Brain microvascular endothelial cell (primary cell): Measurements from ENCODE around the gene JAK2.

ENCODE experiments used
- DNase-seq: peaks from one replicate; pipeline ENCODE4 v3.0.0-alpha.2; 2020
- H3K27ac ChIP-seq: fragments of 250-450 bp; sonication (Bioruptor Pico); 2 replicates; pipeline ENCODE4 v1.5.1; 2020; ENCODE audit warnings: mild to moderate bottlenecking, moderate library complexity
- H3K27me3 ChIP-seq: fragments of 250-450 bp; sonication (Bioruptor Pico); replicated peaks from 2 replicates; pipeline ENCODE4 v1.5.1; 2020; ENCODE audit warnings: mild to moderate bottlenecking
- H3K36me3 ChIP-seq: fragments of 250-450 bp; sonication (Bioruptor Pico); replicated peaks from 2 replicates; pipeline ENCODE4 v1.5.1; 2020; ENCODE audit warnings: mild to moderate bottlenecking
- H3K4me3 ChIP-seq: 2 replicates; pipeline ENCODE4 v1.5.1; 2011; ENCODE audit warnings: low read depth, mild to moderate bottlenecking, control low read depth, low read length, moderate library complexity
- CTCF ChIP-seq: IDR thresholded peaks from 2 replicates; pipeline ENCODE4 v1.5.1; 2011; ENCODE audit warnings: low read depth, mild to moderate bottlenecking, moderate library complexity, low read length, control low read depth, inconsistent platforms; ENCODE audit errors: missing control alignments
- in situ Hi-C: cut with HindIII; loops from 2 replicates; pipeline ENCODE4 v1.10.0; 2017; ENCODE audit warnings: low sequenced_read_pairs, low pct_ligation_motif_present

JAK2 gene

GRCh38 chr9:4962085-4962484 lies 23.0 kb upstream of the JAK2 start:
- in situ Hi-C loops, result no loop called here
- TF ChIP-seq CTCF, result no peak
- DNase-seq, result no peak
- Histone ChIP-seq H3K27me3 (no peaks in the 10 kb centered on the region), H3K36me3 (no peaks in the 10 kb centered on the region), H3K27ac (no peak overlapping the region), H3K4me3 (no peak overlapping the region)

DNA sequence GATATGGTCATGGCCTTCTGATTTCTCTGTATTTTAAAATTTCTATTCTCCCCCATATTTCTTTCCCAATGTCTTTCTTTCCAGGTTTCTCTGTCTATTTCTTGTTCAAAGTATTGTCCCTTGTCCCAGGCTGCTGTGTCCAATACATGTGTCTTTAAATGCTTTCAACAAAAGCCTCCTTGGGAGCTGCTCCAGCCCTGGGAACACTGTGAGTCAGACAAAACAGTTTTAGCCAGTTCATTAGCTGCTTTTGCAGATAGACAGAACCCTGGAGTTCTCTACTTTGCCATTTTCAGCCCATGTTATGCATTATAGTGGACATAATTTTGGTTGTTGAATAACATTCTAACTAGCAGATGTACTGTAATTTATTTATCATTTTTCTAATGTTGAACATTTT lies 20.5 kb upstream of the JAK2 start:
- in situ Hi-C loops, result no loop called here
- Histone ChIP-seq H3K36me3 (no peaks in the 10 kb centered on the region), H3K27ac (no peak overlapping the region), H3K4me3 (no peak overlapping the region), H3K27me3 (no peaks in the 10 kb centered on the region)
- DNase-seq, result no peak
- TF ChIP-seq CTCF, result no peak

DNA sequence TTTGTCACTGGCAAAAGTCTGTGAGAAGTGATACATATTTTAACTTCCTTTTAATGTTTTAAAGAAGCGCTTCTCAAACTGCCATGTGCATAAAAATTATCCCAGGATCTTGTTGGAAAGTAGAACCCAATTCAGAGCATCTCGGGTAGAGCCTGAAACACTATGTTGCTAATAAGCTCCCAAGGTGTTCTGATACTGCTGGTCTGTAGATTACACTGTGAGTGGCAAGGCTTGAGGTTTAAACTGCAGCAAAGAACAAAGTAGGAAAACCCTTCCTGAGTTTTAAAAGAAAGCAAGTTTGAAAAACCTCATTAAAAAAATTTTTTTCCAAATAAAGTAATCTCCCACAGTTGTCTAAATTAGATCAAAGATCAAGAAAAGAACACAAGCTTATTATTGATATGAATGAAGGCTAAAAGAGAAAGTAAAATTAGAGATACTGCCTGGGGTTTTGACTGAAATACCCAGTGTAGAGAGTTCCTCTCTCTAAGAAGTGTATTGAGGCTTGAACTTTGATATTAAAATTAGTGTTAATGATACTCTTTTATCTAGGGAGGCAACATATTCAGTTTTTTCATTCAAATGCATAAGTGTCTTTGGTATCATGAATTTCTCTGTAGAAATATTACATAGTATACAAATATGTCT lies 19.8 kb upstream of the JAK2 start:
- Histone ChIP-seq H3K27ac (no peak overlapping the region), H3K27me3 (no peaks in the 10 kb centered on the region), H3K4me3 (no peak overlapping the region), H3K36me3 (no peaks in the 10 kb centered on the region)
- DNase-seq, result no peak
- no peak for TF ChIP-seq CTCF
- in situ Hi-C loops, result no loop called here

DNA sequence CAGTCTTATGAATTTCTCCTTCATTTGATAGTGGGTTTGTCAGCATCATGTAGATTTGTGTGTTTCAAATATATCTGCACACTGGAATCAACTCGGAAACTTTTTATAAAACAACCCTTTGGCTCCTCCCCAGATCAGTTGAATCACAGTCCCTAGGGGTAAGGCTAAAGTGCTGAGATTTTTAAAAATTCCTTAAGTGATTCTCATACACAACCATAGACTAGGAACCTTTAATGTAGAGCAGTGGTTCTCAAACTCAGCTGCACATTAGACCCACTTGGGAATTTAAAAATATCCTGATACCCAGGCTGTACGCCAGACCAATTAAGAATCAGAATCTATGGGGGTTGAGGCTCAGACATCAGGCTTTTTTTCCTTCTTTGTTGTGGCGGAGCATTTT lies 17.5 kb upstream of the JAK2 start:
- Histone ChIP-seq H3K27ac (no peak overlapping the region), H3K36me3 (no peaks in the 10 kb centered on the region), H3K4me3 (no peak overlapping the region), H3K27me3 (no peaks in the 10 kb centered on the region)
- peak; percentile 47 for DNase-seq
- TF ChIP-seq CTCF, result no peak
- in situ Hi-C loops, result no loop called here

DNA sequence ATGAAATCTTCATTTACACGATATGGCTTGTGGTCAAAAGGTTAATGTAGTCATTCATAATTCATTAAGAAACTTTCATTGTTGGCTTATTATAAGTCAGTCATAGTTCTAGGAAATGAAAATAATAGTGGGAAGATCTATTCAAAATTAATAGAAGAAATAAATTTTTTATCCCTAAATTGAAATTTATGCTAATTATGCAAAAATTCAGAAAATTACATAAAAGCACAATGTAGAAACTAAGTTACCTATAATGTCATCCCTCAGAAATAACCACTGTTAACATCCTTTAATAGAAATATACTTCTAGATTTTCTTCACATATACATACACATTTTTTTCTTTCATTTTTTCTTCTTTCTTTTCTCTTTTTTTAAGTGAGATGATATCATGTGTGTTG lies 15.9 kb upstream of the JAK2 start:
- Histone ChIP-seq H3K4me3 (no peak overlapping the region), H3K27me3 (no peaks in the 10 kb centered on the region), H3K36me3 (no peaks in the 10 kb centered on the region), H3K27ac (no peak overlapping the region)
- TF ChIP-seq CTCF, result no peak
- in situ Hi-C loops, result no loop called here
- DNase-seq, result no peak
